ENCODE measurements around the gene CD276.
"Not testable (repeated sequence)": the region's sequence is repeated elsewhere in the genome, so short reads cannot be mapped to it uniquely, and the experiment has no call there.

Gene CD276

DNA sequence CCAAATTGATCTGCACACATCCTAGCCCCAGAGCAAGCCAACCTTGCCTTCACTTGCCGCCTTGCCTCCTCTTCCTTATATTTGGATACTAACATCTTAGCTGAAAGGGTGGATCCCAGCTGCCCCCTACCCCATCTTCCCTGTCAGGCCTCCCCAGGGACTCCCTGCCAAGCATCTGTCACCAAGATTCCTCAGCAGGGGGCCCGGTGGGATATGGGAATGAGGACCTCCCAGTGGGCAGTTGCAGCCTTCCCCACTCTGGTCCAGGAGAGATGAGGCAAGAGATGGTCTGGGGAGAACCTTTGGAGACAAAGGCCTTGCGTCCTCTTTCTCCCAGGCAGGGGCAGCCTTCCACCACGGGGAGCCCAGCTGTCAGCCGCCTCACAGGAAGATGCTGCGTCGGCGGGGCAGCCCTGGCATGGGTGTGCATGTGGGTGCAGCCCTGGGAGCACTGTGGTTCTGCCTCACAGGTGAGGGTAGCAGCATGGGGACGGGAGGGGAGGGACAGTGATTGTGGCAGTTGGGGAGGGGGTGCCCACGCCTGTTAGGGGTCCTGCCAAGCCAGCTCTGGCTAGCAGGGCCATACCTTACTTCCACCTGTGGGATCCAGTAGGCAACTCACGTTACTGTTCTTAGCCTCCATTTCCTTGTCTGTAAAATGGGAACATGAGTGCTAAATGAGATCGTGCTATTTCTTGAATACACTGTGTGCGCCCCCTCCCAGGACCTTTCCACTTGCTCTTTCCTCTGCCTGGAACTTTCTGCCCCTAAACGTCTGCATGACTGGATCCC, 15.3 kb downstream of the CD276 start:
- peaks cover 13% of the 10 kb centered on the region for H3K36me3 ChIP-seq (ENCODE audit: control insufficient read depth, insufficient read depth, low read length)
- H3K27ac ChIP-seq (ENCODE audit: low read depth, low read length): no peak overlapping the region
- no peak overlapping the region for H3K4me3 ChIP-seq (ENCODE audit: low read depth, low read length)
- no peaks in the 10 kb centered on the region for H3K27me3 ChIP-seq (ENCODE audit: control insufficient read depth, insufficient read depth, low read length)
- H3K4me1 ChIP-seq (ENCODE audit: control insufficient read depth, insufficient read depth, low read length): peaks cover 32% of the 10 kb centered on the region
- H3K9ac ChIP-seq (ENCODE audit: low read length): no peak overlapping the region
- no peaks in the 10 kb centered on the region for H3K9me3 ChIP-seq (ENCODE audit: control insufficient read depth, insufficient read depth, low read depth, low read length)

GRCh38 chr15:73700041-73700842, 16.1 kb downstream of the CD276 start:
- H3K4me3 ChIP-seq (ENCODE audit: low read depth, low read length): no peak overlapping the region
- peaks cover 19% of the 10 kb centered on the region for H3K36me3 ChIP-seq (ENCODE audit: control insufficient read depth, insufficient read depth, low read length)
- H3K9ac ChIP-seq (ENCODE audit: low read length): no peak overlapping the region
- peaks cover 25% of the 10 kb centered on the region for H3K4me1 ChIP-seq (ENCODE audit: control insufficient read depth, insufficient read depth, low read length)
- H3K27ac ChIP-seq (ENCODE audit: low read depth, low read length): no peak overlapping the region
- H3K27me3 ChIP-seq (ENCODE audit: control insufficient read depth, insufficient read depth, low read length): no peaks in the 10 kb centered on the region
- H3K9me3 ChIP-seq (ENCODE audit: control insufficient read depth, insufficient read depth, low read depth, low read length): no peaks in the 10 kb centered on the region

GRCh38 chr15:73702311-73703239, 18.4 kb downstream of the CD276 start:
- H3K27ac ChIP-seq (ENCODE audit: low read depth, low read length); H3K9ac ChIP-seq (ENCODE audit: low read length); H3K4me1 ChIP-seq (ENCODE audit: control insufficient read depth, insufficient read depth, low read length); H3K9me3 ChIP-seq (ENCODE audit: control insufficient read depth, insufficient read depth, low read depth, low read length); H3K27me3 ChIP-seq (ENCODE audit: control insufficient read depth, insufficient read depth, low read length); H3K4me3 ChIP-seq (ENCODE audit: low read depth, low read length): not testable (repeated sequence)
- H3K36me3 ChIP-seq (ENCODE audit: control insufficient read depth, insufficient read depth, low read length): peaks cover 38% of the 10 kb centered on the region

- not testable (repeated sequence) for H3K4me1 ChIP-seq (ENCODE audit: control insufficient read depth, insufficient read depth, low read length); H3K4me3 ChIP-seq (ENCODE audit: low read depth, low read length); H3K9me3 ChIP-seq (ENCODE audit: control insufficient read depth, insufficient read depth, low read depth, low read length); H3K9ac ChIP-seq (ENCODE audit: low read length); H3K27ac ChIP-seq (ENCODE audit: low read depth, low read length); H3K27me3 ChIP-seq (ENCODE audit: control insufficient read depth, insufficient read depth, low read length)
- peaks cover 46% of the 10 kb centered on the region for H3K36me3 ChIP-seq (ENCODE audit: control insufficient read depth, insufficient read depth, low read length)
These were observed 19.4 kb downstream of the CD276 start for GRCh38 chr15:73703601-73704000.

DNA sequence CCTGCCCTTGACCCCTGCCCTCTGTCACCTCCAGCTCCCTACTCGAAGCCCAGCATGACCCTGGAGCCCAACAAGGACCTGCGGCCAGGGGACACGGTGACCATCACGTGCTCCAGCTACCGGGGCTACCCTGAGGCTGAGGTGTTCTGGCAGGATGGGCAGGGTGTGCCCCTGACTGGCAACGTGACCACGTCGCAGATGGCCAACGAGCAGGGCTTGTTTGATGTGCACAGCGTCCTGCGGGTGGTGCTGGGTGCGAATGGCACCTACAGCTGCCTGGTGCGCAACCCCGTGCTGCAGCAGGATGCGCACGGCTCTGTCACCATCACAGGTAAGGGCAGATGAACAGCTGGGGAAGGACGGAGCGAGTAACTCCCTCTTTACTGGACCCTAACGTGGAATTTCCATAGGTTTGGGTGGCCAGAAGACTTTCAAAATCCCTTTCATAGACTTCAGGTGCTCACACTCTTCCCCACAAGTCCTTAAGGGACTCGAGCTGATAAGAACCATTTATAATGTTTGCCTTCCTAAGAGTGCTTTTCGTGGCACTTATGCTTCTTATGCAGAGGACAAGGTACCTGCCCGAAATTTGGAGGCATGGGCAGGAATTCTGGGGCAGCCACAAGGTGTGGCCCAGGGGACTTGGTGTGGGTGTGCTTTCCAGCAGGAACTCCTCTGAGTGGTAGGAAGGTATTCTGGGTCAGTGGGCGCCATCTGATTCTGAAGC, 20.1 kb downstream of the CD276 start:
- not testable (repeated sequence) for H3K27me3 ChIP-seq (ENCODE audit: control insufficient read depth, insufficient read depth, low read length); H3K9ac ChIP-seq (ENCODE audit: low read length); H3K9me3 ChIP-seq (ENCODE audit: control insufficient read depth, insufficient read depth, low read depth, low read length); H3K4me1 ChIP-seq (ENCODE audit: control insufficient read depth, insufficient read depth, low read length); H3K4me3 ChIP-seq (ENCODE audit: low read depth, low read length); H3K27ac ChIP-seq (ENCODE audit: low read depth, low read length)
- peaks cover 53% of the 10 kb centered on the region for H3K36me3 ChIP-seq (ENCODE audit: control insufficient read depth, insufficient read depth, low read length)

- no peaks in the 10 kb centered on the region for H3K9me3 ChIP-seq (ENCODE audit: control insufficient read depth, insufficient read depth, low read depth, low read length)
- H3K27ac ChIP-seq (ENCODE audit: low read depth, low read length): no peak overlapping the region
- no peak overlapping the region for H3K9ac ChIP-seq (ENCODE audit: low read length)
- 0 out of 2 replicates have a peak, but pooled peaks cover 1% of the 10 kb centered on the region for H3K4me1 ChIP-seq (ENCODE audit: control insufficient read depth, insufficient read depth, low read length)
- peaks cover 60% of the 10 kb centered on the region for H3K36me3 ChIP-seq (ENCODE audit: control insufficient read depth, insufficient read depth, low read length)
- no peaks in the 10 kb centered on the region for H3K27me3 ChIP-seq (ENCODE audit: control insufficient read depth, insufficient read depth, low read length)
- no peak overlapping the region for H3K4me3 ChIP-seq (ENCODE audit: low read depth, low read length)
These were observed 20.9 kb downstream of the CD276 start for GRCh38 chr15:73704869-73705645.

DNA sequence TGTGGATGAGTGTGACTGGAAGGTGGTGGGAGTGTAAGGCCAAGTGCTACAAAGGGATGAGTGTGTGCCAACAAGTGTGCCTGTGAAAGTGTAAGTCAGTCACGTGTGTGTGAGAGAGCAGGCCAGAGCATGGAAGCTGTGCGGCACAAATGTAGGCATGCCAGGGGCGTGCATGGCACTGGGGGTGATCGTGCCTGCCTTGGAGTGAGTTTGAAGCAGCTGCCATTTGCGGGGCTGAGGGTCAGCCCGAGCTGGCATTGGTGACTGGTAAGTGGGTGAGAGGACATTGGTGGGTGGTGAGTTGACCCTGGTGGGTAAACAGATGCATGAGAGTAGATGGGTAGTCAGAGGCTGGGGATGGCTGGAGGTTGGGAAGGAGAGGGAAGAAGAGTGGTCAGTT, 24.5 kb downstream of the CD276 start:
- Histone ChIP-seq H3K27me3 (ENCODE audit: control insufficient read depth, insufficient read depth, low read length) (no peaks in the 10 kb centered on the region), H3K9ac (ENCODE audit: low read length) (no peak overlapping the region), H3K9me3 (ENCODE audit: control insufficient read depth, insufficient read depth, low read depth, low read length) (no peaks in the 10 kb centered on the region), H3K27ac (ENCODE audit: low read depth, low read length) (no peak overlapping the region), H3K4me1 (ENCODE audit: control insufficient read depth, insufficient read depth, low read length) (no peaks in the 10 kb centered on the region), H3K4me3 (ENCODE audit: low read depth, low read length) (no peak overlapping the region), H3K36me3 (ENCODE audit: control insufficient read depth, insufficient read depth, low read length) (peaks cover 88% of the 10 kb centered on the region)

DNA sequence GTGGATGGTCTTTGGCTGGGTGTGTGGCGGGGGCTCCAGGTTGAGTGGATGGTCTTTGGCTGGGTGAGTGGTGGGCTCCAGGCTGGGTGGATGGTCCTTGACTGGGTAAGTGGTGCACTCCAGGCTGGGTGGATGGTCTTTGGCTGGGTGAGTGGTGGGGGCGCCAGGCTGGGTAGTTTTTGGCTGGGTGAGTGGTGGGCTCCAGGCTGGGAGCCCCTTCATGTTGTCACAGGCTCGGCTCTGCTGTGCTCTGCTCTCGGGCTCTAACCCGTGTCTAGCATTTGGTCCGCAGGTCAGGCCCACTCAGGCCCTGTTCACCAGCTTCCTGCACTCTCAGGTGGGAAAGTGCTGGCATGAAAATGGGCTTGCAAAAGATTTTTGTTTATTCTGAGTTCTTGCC, 25.1 kb downstream of the CD276 start:
- H3K4me1 ChIP-seq (ENCODE audit: control insufficient read depth, insufficient read depth, low read length): no peaks in the 10 kb centered on the region

DNA sequence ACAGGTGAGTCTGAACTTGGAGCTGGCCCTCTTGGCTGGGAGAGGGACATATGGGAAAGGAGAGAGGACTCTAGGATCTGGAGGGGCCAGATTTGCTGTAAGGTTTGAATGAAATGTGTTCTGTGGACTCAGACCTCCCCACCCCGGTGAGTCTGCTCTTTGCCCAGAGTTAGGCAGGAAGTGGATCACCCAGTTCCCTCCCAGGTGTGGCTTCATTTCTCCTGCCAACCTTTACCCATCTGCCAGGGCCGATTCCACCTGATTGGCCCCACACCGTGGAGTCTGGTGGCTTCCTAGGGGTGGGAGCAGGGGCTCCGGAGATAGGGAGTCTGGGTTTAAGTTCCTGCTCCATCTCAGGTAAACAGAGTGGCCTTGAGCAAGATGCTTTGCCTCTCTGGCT, 25.5 kb downstream of the CD276 start:
- no peaks in the 10 kb centered on the region for H3K27me3 ChIP-seq (ENCODE audit: control insufficient read depth, insufficient read depth, low read length)
- H3K4me3 ChIP-seq (ENCODE audit: low read depth, low read length): no peak overlapping the region
- no peaks in the 10 kb centered on the region for H3K9me3 ChIP-seq (ENCODE audit: control insufficient read depth, insufficient read depth, low read depth, low read length)
- peaks cover 84% of the 10 kb centered on the region for H3K36me3 ChIP-seq (ENCODE audit: control insufficient read depth, insufficient read depth, low read length)
- no peaks in the 10 kb centered on the region for H3K4me1 ChIP-seq (ENCODE audit: control insufficient read depth, insufficient read depth, low read length)
- H3K9ac ChIP-seq (ENCODE audit: low read length): no peak overlapping the region
- no peak overlapping the region for H3K27ac ChIP-seq (ENCODE audit: low read depth, low read length)

More for the DNA sequence above, 25.1 kb downstream of the CD276 start:
- no peak overlapping the region for H3K4me3 ChIP-seq (ENCODE audit: low read depth, low read length)
- no peak overlapping the region for H3K9ac ChIP-seq (ENCODE audit: low read length)
- H3K27ac ChIP-seq (ENCODE audit: low read depth, low read length): no peak overlapping the region
- H3K27me3 ChIP-seq (ENCODE audit: control insufficient read depth, insufficient read depth, low read length): no peaks in the 10 kb centered on the region
- H3K36me3 ChIP-seq (ENCODE audit: control insufficient read depth, insufficient read depth, low read length): peaks cover 85% of the 10 kb centered on the region
- no peaks in the 10 kb centered on the region for H3K9me3 ChIP-seq (ENCODE audit: control insufficient read depth, insufficient read depth, low read depth, low read length)

- Histone ChIP-seq H3K9me3 (ENCODE audit: control insufficient read depth, insufficient read depth, low read depth, low read length) (no peaks in the 10 kb centered on the region), H3K27ac (ENCODE audit: low read depth, low read length) (no peak overlapping the region), H3K9ac (ENCODE audit: low read length) (no peak overlapping the region), H3K4me1 (ENCODE audit: control insufficient read depth, insufficient read depth, low read length) (no peaks in the 10 kb centered on the region), H3K4me3 (ENCODE audit: low read depth, low read length) (no peak overlapping the region), H3K27me3 (ENCODE audit: control insufficient read depth, insufficient read depth, low read length) (no peaks in the 10 kb centered on the region), H3K36me3 (ENCODE audit: control insufficient read depth, insufficient read depth, low read length) (peaks cover 82% of the 10 kb centered on the region)
These were observed 26.1 kb downstream of the CD276 start for GRCh38 chr15:73710321-73710720.
